Measurements from ENCODE around the gene PRR20D.
"Not testable (repeated sequence)": the region's sequence is repeated elsewhere in the genome, so short reads cannot be mapped to it uniquely, and the experiment has no call there.

The PRR20D gene

DNA sequence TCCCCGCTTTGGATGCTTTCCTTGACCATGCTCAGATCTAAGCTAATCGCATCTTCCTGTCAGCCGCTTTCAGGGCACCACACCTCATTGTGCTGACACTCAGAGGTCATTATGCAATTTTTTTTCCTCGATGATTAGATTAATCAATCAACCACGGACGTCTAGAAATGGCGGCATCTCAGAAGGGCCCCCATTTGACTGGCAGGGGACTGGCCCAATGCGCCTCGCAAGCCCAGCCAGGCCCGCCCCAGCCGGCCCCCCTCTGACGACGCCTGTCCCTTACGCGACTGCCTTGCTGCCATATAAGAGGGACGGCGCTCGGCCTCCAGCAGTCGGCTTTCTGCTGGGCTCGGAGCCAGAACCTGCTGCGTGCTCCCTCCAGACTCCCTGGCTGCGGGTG, 13.2 kb upstream of the PRR20D start, which contains the start of gene PRR20B:
PRR20B (plus strand) TSS at position 301 of the 400 bp plus-strand sequence. CDS start 387 bp downstream, outside the sequence.
- H3K4me3 ChIP-seq (ENCODE audit: low read length, poor library complexity, severe bottlenecking); H3K36me3 ChIP-seq (ENCODE audit: insufficient read depth, low read length); H3K79me2 ChIP-seq (ENCODE audit: insufficient read depth, low read length); H3K9me3 ChIP-seq (ENCODE audit: insufficient read depth, low read depth, low read length); H3K9me2 ChIP-seq (replicated peaks; ENCODE audit: low read depth, low read length); H3F3A ChIP-seq (ENCODE audit: low read depth); H3K4me2 ChIP-seq (ENCODE audit: low read depth, low read length, poor library complexity, severe bottlenecking); H4K20me1 ChIP-seq (ENCODE audit: insufficient read depth, low read length, poor library complexity, severe bottlenecking); H3K9ac ChIP-seq (ENCODE audit: low read depth, low read length, poor library complexity, severe bottlenecking); H2AFZ ChIP-seq (ENCODE audit: low read length); H3K4me1 ChIP-seq (ENCODE audit: insufficient read depth, low read length, poor library complexity, severe bottlenecking); H3K27me3 ChIP-seq (ENCODE audit: insufficient read depth, low read length, poor library complexity, severe bottlenecking): not testable (repeated sequence)

DNA sequence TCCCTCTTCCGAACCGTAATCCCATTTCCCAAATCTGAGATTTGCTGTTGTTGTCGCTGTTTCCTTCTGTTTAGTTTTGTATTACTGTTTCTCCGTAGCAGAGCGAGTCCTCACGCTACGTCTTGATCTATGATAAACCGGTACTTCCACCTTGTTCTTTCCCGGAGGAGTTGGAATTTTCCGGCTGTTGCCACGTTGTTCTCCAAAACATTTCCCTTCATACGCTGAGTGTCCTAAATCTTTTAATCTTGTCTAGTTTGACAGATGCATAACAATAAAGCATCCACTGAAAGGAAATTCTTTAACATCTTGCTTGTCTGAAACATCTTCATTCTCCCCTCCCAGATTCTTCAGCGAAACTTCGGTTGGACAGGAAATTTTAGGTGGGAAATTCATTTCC, 12.3 kb upstream of the PRR20D start:
- not testable (repeated sequence) for H3K9me3 ChIP-seq (ENCODE audit: insufficient read depth, low read depth, low read length); H2AFZ ChIP-seq (ENCODE audit: low read length); H3K27me3 ChIP-seq (ENCODE audit: insufficient read depth, low read length, poor library complexity, severe bottlenecking); H3K36me3 ChIP-seq (ENCODE audit: insufficient read depth, low read length); H3K9ac ChIP-seq (ENCODE audit: low read depth, low read length, poor library complexity, severe bottlenecking); H3K9me2 ChIP-seq (replicated peaks; ENCODE audit: low read depth, low read length); H3K4me3 ChIP-seq (ENCODE audit: low read length, poor library complexity, severe bottlenecking); H3K79me2 ChIP-seq (ENCODE audit: insufficient read depth, low read length); H3K4me2 ChIP-seq (ENCODE audit: low read depth, low read length, poor library complexity, severe bottlenecking); H3F3A ChIP-seq (ENCODE audit: low read depth); H4K20me1 ChIP-seq (ENCODE audit: insufficient read depth, low read length, poor library complexity, severe bottlenecking); H3K4me1 ChIP-seq (ENCODE audit: insufficient read depth, low read length, poor library complexity, severe bottlenecking)

GRCh38 chr13:57153761-57154160, 6.7 kb upstream of the PRR20D start, which contains the start of gene PRR20C:
PRR20C (plus strand) TSS chr13:57154061; CDS start chr13:57154448, 387 bp downstream.
- not testable (repeated sequence) for H4K20me1 ChIP-seq (ENCODE audit: insufficient read depth, low read length, poor library complexity, severe bottlenecking); H3K4me2 ChIP-seq (ENCODE audit: low read depth, low read length, poor library complexity, severe bottlenecking); H3K4me1 ChIP-seq (ENCODE audit: insufficient read depth, low read length, poor library complexity, severe bottlenecking); H3K79me2 ChIP-seq (ENCODE audit: insufficient read depth, low read length); H3K9me2 ChIP-seq (replicated peaks; ENCODE audit: low read depth, low read length); H3K9me3 ChIP-seq (ENCODE audit: insufficient read depth, low read depth, low read length); H2AFZ ChIP-seq (ENCODE audit: low read length); H3K9ac ChIP-seq (ENCODE audit: low read depth, low read length, poor library complexity, severe bottlenecking); H3K4me3 ChIP-seq (ENCODE audit: low read length, poor library complexity, severe bottlenecking); H3F3A ChIP-seq (ENCODE audit: low read depth); H3K27me3 ChIP-seq (ENCODE audit: insufficient read depth, low read length, poor library complexity, severe bottlenecking); H3K36me3 ChIP-seq (ENCODE audit: insufficient read depth, low read length)

- H3K4me3 ChIP-seq (ENCODE audit: low read length, poor library complexity, severe bottlenecking); H3K9me2 ChIP-seq (replicated peaks; ENCODE audit: low read depth, low read length); H3K9ac ChIP-seq (ENCODE audit: low read depth, low read length, poor library complexity, severe bottlenecking); H3K36me3 ChIP-seq (ENCODE audit: insufficient read depth, low read length); H3F3A ChIP-seq (ENCODE audit: low read depth); H3K4me1 ChIP-seq (ENCODE audit: insufficient read depth, low read length, poor library complexity, severe bottlenecking); H3K9me3 ChIP-seq (ENCODE audit: insufficient read depth, low read depth, low read length); H3K27me3 ChIP-seq (ENCODE audit: insufficient read depth, low read length, poor library complexity, severe bottlenecking); H3K79me2 ChIP-seq (ENCODE audit: insufficient read depth, low read length); H3K4me2 ChIP-seq (ENCODE audit: low read depth, low read length, poor library complexity, severe bottlenecking); H2AFZ ChIP-seq (ENCODE audit: low read length); H4K20me1 ChIP-seq (ENCODE audit: insufficient read depth, low read length, poor library complexity, severe bottlenecking): not testable (repeated sequence)
Measured at GRCh38 chr13:57166897-57167296, 6.5 kb downstream of the PRR20D start, which contains the start of gene PRR20E. PRR20E (plus strand) TSS chr13:57167197; CDS start chr13:57167584, 387 bp downstream.

- Histone ChIP-seq H3K4me2 (ENCODE audit: low read depth, low read length, poor library complexity, severe bottlenecking) (no peak overlapping the region), H3K36me3 (ENCODE audit: insufficient read depth, low read length) (no peaks in the 10 kb centered on the region), H3K27me3 (ENCODE audit: insufficient read depth, low read length, poor library complexity, severe bottlenecking) (no peaks in the 10 kb centered on the region), H2AFZ (ENCODE audit: low read length) (no peak overlapping the region), H4K20me1 (ENCODE audit: insufficient read depth, low read length, poor library complexity, severe bottlenecking) (no peaks in the 10 kb centered on the region), H3K4me3 (ENCODE audit: low read length, poor library complexity, severe bottlenecking) (no peak overlapping the region), H3F3A (ENCODE audit: low read depth) (no peaks in the 10 kb centered on the region), H3K9me3 (ENCODE audit: insufficient read depth, low read depth, low read length) (no peaks in the 10 kb centered on the region), H3K79me2 (ENCODE audit: insufficient read depth, low read length) (no peaks in the 10 kb centered on the region), H3K9ac (ENCODE audit: low read depth, low read length, poor library complexity, severe bottlenecking) (no peak overlapping the region), H3K4me1 (ENCODE audit: insufficient read depth, low read length, poor library complexity, severe bottlenecking) (no peaks in the 10 kb centered on the region), H3K9me2 (replicated peaks; ENCODE audit: low read depth, low read length) (no peaks in the 10 kb centered on the region)
- TF ChIP-seq, protein P1, sequence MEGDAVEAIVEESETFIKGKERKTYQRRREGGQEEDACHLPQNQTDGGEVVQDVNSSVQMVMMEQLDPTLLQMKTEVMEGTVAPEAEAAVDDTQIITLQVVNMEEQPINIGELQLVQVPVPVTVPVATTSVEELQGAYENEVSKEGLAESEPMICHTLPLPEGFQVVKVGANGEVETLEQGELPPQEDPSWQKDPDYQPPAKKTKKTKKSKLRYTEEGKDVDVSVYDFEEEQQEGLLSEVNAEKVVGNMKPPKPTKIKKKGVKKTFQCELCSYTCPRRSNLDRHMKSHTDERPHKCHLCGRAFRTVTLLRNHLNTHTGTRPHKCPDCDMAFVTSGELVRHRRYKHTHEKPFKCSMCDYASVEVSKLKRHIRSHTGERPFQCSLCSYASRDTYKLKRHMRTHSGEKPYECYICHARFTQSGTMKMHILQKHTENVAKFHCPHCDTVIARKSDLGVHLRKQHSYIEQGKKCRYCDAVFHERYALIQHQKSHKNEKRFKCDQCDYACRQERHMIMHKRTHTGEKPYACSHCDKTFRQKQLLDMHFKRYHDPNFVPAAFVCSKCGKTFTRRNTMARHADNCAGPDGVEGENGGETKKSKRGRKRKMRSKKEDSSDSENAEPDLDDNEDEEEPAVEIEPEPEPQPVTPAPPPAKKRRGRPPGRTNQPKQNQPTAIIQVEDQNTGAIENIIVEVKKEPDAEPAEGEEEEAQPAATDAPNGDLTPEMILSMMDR (conservative IDR thresholded peaks at IDR 0.05; ENCODE audit: low read length), result no peak
- TF ChIP-seq EZH2phosphoT487 (IDR thresholded peaks at IDR 0.05; ENCODE audit: borderline replicate concordance), result no peak
Measured at GRCh38 chr13:57191667-57192066, 31.2 kb downstream of the PRR20D start.

All from Loucy (cell line).